ES-I3 (cell line): ENCODE data around the gene HS2ST1.
"Not testable (repeated sequence)": the region's sequence is repeated elsewhere in the genome, so short reads cannot be mapped to it uniquely, and the experiment has no call there.

ENCODE experiments used
- H3K36me3 ChIP-seq: 2 replicates; pipeline ENCODE4 v1.6.1; 2013; ENCODE audit warnings: mild to moderate bottlenecking, low read length, control low read depth, moderate library complexity; ENCODE audit not compliant: insufficient read depth
- H3K4me1 ChIP-seq: 2 replicates; pipeline ENCODE4 v1.6.1; 2013; ENCODE audit warnings: mild to moderate bottlenecking, control low read depth, low read length; ENCODE audit not compliant: insufficient read depth
- H3K9ac ChIP-seq: 2 replicates; pipeline ENCODE4 v1.6.1; 2013; ENCODE audit warnings: low read depth, mild to moderate bottlenecking, low read length, moderate library complexity
- H3K9me3 ChIP-seq: 2 replicates; pipeline ENCODE4 v1.6.1; 2013; ENCODE audit warnings: mild to moderate bottlenecking, low read length, moderate library complexity; ENCODE audit not compliant: control insufficient read depth, insufficient read depth

HS2ST1 gene

GRCh38 chr1:86939406-86939805 is 25.0 kb downstream of the HS2ST1 start:
- no peak overlapping the region for H3K9ac ChIP-seq

DNA sequence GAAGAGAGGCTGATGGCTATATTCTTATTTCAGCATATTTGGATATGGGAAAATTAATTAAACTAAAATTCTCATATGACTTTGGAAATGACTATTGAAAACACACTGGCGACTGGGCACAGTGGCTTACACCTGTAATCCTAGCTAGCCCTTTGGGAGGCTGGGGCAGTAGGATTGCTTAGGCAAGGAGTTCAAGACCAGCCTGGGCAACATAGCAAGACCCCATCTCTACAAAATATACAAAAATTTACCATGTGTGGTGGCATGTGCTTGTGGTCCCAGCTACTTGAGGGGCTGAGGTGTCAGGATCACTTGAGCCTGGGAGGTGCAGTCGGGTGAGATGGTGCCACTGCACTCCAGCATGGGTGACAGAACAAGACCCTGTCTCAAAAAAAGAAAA is 26.2 kb downstream of the HS2ST1 start:
- no peaks in the 10 kb centered on the region for H3K36me3 ChIP-seq
- H3K9ac ChIP-seq: no peak overlapping the region
- H3K4me1 ChIP-seq: peaks cover 5% of the 10 kb centered on the region; the same call in 1 of the 2 replicates
- H3K9me3 ChIP-seq: no peaks in the 10 kb centered on the region

More at GRCh38 chr1:86939406-86939805, 25.0 kb downstream of the HS2ST1 start:
- no peaks in the 10 kb centered on the region for H3K9me3 ChIP-seq
- peaks cover 8% of the 10 kb centered on the region; the same call in 1 of the 2 replicates for H3K4me1 ChIP-seq
- no peaks in the 10 kb centered on the region for H3K36me3 ChIP-seq

GRCh38 chr1:86942042-86942441 is 27.6 kb downstream of the HS2ST1 start:
- Histone ChIP-seq H3K9me3 (no peaks in the 10 kb centered on the region), H3K36me3 (no peaks in the 10 kb centered on the region), H3K4me1 (peaks cover 5% of the 10 kb centered on the region; the same call in 1 of the 2 replicates)

GRCh38 chr1:86942743-86943142 is 28.3 kb downstream of the HS2ST1 start:
- Histone ChIP-seq H3K9ac (no peak overlapping the region), H3K4me1 (peaks cover 5% of the 10 kb centered on the region; the same call in 1 of the 2 replicates), H3K36me3 (no peaks in the 10 kb centered on the region), H3K9me3 (no peaks in the 10 kb centered on the region)

More at GRCh38 chr1:86942042-86942441, 27.6 kb downstream of the HS2ST1 start:
- no peak overlapping the region for H3K9ac ChIP-seq

DNA sequence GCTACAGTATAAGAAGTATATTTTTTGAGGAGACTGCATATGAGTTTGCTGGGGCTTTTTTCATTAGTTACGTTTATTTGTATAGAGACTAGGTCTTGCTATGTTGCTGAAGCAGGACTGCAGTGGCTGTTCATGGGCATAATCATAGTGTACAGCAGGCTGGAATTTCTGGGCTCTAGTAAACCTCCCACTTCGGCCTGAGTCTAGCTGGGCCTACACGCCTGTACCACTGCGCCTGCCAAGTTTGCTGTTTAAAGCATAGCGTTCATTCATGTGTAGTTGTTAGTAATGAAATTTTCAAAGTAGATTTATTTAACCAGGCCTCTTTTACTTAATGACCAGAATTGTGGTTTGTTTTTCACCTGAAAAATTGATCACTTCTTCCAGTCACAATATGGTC is 33.8 kb downstream of the HS2ST1 start:
- H3K4me1 ChIP-seq: peaks cover 10% of the 10 kb centered on the region; the same call in 1 of the 2 replicates
- no peak overlapping the region for H3K9ac ChIP-seq
- H3K36me3 ChIP-seq: no peaks in the 10 kb centered on the region
- H3K9me3 ChIP-seq: no peaks in the 10 kb centered on the region

GRCh38 chr1:86950712-86951419 is 36.4 kb downstream of the HS2ST1 start:
- H3K4me1 ChIP-seq: peaks cover 10% of the 10 kb centered on the region; the same call in 1 of the 2 replicates
- no peaks in the 10 kb centered on the region for H3K36me3 ChIP-seq
- H3K9ac ChIP-seq: no peak overlapping the region

DNA sequence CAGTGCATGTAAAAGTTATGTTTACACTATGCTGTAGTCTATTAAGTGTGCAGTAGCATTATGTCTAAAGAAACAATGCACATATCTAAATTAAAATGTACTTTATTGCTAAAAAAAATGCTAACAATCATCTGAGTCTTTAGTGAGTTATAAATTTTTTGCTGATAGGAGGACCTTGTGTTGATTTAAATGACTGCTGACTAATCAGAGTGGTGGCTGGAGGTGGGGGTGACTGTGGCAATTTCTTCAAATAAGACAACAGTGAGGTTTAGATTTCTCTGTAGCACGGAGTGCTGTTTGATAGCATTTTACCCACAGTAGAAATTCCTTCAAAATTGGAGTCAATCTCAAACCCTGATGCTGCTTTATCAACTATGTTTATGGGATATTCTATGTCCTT is 37.0 kb downstream of the HS2ST1 start:
- Histone ChIP-seq H3K4me1 (peaks cover 10% of the 10 kb centered on the region; the same call in 1 of the 2 replicates), H3K36me3 (no peaks in the 10 kb centered on the region), H3K9me3 (no peaks in the 10 kb centered on the region), H3K9ac (no peak overlapping the region)

More at GRCh38 chr1:86950712-86951419, 36.4 kb downstream of the HS2ST1 start:
- H3K9me3 ChIP-seq: no peaks in the 10 kb centered on the region

DNA sequence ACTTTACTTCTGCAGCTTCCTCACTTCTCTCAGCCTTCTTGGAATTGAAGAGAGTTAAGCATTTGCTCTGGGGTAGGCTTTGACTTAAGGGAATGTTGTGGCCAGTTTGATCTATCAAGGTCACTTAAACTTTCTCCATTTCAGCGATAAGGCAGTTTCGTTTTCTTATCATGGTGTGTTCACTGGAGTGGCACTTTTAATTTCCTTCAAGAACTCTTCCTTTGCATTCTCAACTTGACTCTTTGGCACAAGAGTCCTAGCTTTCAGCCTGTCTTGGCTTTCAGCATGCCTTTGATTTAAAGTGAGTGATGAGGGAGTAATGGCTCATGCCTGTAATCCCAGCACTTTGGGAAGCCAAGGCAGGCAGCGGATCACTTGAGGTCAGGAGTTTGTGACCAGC is 38.7 kb downstream of the HS2ST1 start:
- Histone ChIP-seq H3K9ac (no peak overlapping the region), H3K9me3 (no peaks in the 10 kb centered on the region), H3K4me1 (peaks cover 10% of the 10 kb centered on the region; the same call in 1 of the 2 replicates), H3K36me3 (no peaks in the 10 kb centered on the region)

DNA sequence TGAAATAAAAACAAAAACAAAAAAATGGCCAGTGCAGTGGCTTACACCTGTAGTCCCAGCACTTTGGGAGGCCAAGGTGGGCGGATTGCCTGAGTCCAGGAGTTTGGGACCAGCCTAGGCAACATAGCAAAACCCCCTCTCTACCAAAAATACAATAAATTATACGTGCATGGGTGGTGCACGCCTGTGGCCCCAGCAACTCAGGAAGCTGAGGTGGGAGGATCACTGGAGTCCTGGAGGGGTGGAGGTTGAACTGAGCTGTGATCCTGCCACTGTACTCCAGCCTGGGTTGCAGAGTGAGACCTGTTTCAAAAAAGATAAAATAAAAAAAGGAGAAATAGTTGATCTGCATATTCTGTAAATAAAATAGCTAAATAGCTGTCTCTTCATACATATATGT is 41.2 kb downstream of the HS2ST1 start:
- no peak overlapping the region for H3K9ac ChIP-seq
- no peaks in the 10 kb centered on the region for H3K36me3 ChIP-seq
- H3K9me3 ChIP-seq: no peaks in the 10 kb centered on the region
- peaks cover 10% of the 10 kb centered on the region; the same call in 1 of the 2 replicates for H3K4me1 ChIP-seq

GRCh38 chr1:86956221-86956620 is 41.8 kb downstream of the HS2ST1 start:
- Histone ChIP-seq H3K36me3 (no peaks in the 10 kb centered on the region), H3K9ac (no peak overlapping the region), H3K4me1 (peaks cover 6% of the 10 kb centered on the region; the same call in 1 of the 2 replicates), H3K9me3 (no peaks in the 10 kb centered on the region)

DNA sequence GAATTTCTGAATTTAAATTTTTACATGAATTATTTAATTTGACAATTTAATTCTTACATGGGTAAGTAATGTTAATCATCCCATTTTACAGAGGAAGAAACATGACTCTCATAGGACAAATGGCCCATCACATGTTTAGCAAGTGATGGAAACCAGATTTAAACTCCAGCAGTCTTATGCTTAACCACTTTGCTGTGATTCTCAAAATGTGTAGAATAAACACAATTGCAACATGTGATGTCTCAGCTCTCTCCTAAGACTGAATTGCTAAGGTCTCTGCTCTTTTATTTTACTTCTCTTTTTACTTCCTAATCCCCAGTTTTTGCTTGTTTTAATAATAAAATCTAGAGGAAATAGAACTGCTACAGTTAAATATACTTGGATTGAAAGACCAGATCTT is 42.8 kb downstream of the HS2ST1 start:
- Histone ChIP-seq H3K4me1 (no peaks in the 10 kb centered on the region), H3K36me3 (no peaks in the 10 kb centered on the region), H3K9ac (no peak overlapping the region), H3K9me3 (no peaks in the 10 kb centered on the region)

DNA sequence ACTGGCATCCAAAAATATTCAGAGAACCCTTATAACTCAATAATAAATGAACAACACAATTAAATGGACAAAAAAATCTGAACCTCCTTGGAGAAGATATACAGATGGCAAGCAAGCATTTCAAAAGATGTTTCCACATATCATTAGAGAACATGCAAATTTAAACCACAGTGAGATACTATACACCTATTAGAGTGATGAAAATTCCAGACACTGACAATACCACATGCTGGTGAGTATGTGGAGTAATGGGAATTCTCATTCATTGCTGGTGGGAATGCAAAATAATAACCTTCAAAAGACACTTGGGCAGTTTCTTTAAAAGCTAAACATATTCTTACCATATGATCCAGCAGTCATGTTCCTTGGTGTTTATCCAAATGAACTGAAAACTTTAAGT is 46.1 kb downstream of the HS2ST1 start:
- no peaks in the 10 kb centered on the region for H3K9me3 ChIP-seq

DNA sequence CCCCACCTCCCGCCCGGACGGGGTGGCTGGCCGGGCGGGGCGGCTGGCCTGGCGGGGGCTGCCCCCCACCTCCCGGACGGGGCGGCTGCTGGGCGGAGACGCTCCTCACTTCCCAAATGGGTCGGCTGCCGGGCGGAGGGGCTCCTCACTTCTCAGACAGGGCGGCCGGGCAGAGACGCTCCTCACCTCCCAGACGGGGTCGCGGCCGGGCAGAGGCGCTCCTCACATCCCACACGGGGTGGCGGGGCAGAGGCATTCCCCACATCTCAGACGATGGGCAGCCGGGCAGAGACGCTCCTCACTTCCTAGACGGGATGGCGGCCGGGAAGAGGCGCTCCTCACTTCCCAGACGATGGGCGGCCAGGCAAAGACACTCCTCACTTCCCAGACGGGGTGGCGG is 49.4 kb downstream of the HS2ST1 start:
- H3K9ac ChIP-seq, H3K4me1 ChIP-seq, H3K36me3 ChIP-seq, H3K9me3 ChIP-seq: not testable (repeated sequence)

More for the DNA sequence above, 46.1 kb downstream of the HS2ST1 start:
- Histone ChIP-seq H3K9ac (no peak overlapping the region), H3K4me1 (no peaks in the 10 kb centered on the region), H3K36me3 (no peaks in the 10 kb centered on the region)

DNA sequence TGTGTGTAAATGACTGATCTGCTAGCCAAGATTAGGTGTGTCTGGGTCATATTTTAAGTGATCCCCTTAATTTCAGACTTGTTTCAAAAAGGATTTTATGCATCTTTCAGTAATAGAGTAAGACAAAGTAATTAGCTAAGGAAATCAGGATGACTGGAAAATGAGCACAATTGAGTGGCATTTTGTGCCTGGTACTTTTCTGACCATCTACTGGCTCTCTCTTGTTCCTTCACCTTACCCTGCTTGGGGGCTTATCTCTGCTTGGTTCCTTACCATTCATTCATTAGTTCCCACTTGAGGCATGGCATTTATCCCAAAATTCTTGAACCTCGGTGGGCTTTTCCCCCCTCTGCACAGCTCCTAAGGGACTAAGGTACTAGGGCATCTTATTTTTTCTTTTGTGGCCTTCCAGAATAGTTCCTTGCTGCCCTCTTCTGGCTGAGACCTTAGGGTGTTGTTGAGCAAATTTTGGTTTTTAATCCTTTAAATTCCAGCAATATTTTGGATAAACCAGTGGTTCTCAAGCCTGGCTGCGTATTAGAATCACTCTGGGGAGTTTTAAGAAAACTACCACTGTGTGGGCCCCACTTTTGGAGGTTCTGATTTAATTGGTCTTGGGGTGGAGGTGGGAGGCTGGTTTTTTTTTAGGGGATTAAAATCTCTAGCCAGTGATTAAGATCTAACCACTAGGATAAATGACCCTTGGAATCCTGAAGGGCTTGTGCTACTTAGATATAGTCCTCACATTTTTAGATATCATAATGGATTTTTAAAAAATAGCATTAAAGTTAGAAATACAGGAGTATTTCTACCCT is 50.8 kb downstream of the HS2ST1 start:
- Histone ChIP-seq H3K4me1 (no peaks in the 10 kb centered on the region), H3K9ac (no peak overlapping the region), H3K9me3 (no peaks in the 10 kb centered on the region), H3K36me3 (no peaks in the 10 kb centered on the region)

DNA sequence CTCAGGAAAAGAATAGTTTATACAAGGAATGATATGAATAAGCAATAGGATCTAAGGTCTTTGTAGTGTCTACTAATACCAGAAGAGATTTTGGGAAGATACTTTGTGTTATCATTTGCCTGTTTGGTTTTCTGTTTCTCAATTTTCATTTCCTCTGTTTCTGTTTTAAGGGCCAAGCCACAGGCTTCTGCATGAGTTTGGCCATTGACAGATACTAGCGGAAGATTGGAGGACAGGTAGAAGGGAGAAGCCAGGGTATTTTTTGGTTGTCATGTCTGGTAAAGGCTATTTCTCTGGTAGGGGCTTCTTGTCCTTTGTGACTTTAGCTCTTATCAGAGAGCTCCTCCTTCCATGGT is 51.4 kb downstream of the HS2ST1 start:
- Histone ChIP-seq H3K9me3 (no peaks in the 10 kb centered on the region), H3K9ac (no peak overlapping the region), H3K4me1 (no peaks in the 10 kb centered on the region), H3K36me3 (no peaks in the 10 kb centered on the region)
